H9 (cell line): ENCODE results near the gene UPK2. TPM values are rescaled to one million over a fixed set of nuclear protein-coding genes. Genes with fewer than 3 reads are reported as not detected.

Source experiments
- DNase-seq: peaks from one replicate; pipeline ENCODE4 v3.0.0-alpha.2; 2017
- H2AFZ ChIP-seq: one replicate; pipeline ENCODE4 v1.6.1; 2013; ENCODE audit warnings: mild to moderate bottlenecking, low read length, control low read depth, moderate library complexity
- H2AK5ac ChIP-seq: 2 replicates; pipeline ENCODE4 v1.6.1; 2013; ENCODE audit warnings: low read length, control low read depth, mixed read lengths; ENCODE audit not compliant: insufficient read length
- H2BK120ac ChIP-seq: one replicate; pipeline ENCODE4 v1.6.1; 2013; ENCODE audit warnings: low read depth, mild to moderate bottlenecking, low read length, control low read depth, inconsistent platforms; ENCODE audit not compliant: poor library complexity, severe bottlenecking
- H2BK12ac ChIP-seq: 2 replicates; pipeline ENCODE4 v1.6.1; 2013; ENCODE audit warnings: low read length, control low read depth, mixed read lengths, low read depth; ENCODE audit not compliant: insufficient read length
- H2BK15ac ChIP-seq: 2 replicates; pipeline ENCODE4 v1.6.1; 2013; ENCODE audit warnings: low read depth, low read length, control low read depth
- H2BK20ac ChIP-seq: one replicate; pipeline ENCODE4 v1.6.1; 2013; ENCODE audit warnings: low read depth, mild to moderate bottlenecking, low read length, control low read depth, inconsistent platforms; ENCODE audit not compliant: poor library complexity, severe bottlenecking
- H2BK5ac ChIP-seq: 2 replicates; pipeline ENCODE4 v1.6.1; 2013; ENCODE audit warnings: low read length, control low read depth, mixed read lengths; ENCODE audit not compliant: insufficient read length
- H3K14ac ChIP-seq: 2 replicates; pipeline ENCODE4 v1.6.1; 2013; ENCODE audit warnings: low read length, control low read depth; ENCODE audit not compliant: insufficient read depth
- H3K18ac ChIP-seq: 2 replicates; pipeline ENCODE4 v1.6.1; 2013; ENCODE audit warnings: low read depth, mild to moderate bottlenecking, mixed read lengths, low read length, control low read depth; ENCODE audit not compliant: insufficient read length
- H3K23ac ChIP-seq: 2 replicates; pipeline ENCODE4 v1.6.1; 2013; ENCODE audit warnings: low read length, control low read depth, mixed read lengths, low read depth; ENCODE audit not compliant: insufficient read length
- H3K23me2 ChIP-seq: 2 replicates; pipeline ENCODE4 v1.6.1; 2013; ENCODE audit warnings: low read depth, mild to moderate bottlenecking, mixed read lengths, low read length, control low read depth; ENCODE audit not compliant: insufficient read length, poor library complexity, severe bottlenecking
- H3K27ac ChIP-seq: 2 replicates; pipeline ENCODE4 v1.5.1; 2013; ENCODE audit warnings: low read length, control low read depth, mixed read lengths, low read depth; ENCODE audit not compliant: insufficient read length
- H3K27me3 ChIP-seq: 2 replicates; pipeline ENCODE4 v1.6.1; 2013; ENCODE audit warnings: low read length, control low read depth, inconsistent platforms; ENCODE audit not compliant: insufficient read depth
- H3K4ac ChIP-seq: 2 replicates; pipeline ENCODE4 v1.6.1; 2013; ENCODE audit warnings: low read depth, mild to moderate bottlenecking, control low read depth, inconsistent platforms, low read length, moderate library complexity
- H3K4me1 ChIP-seq: 2 replicates; pipeline ENCODE4 v1.6.1; 2013; ENCODE audit warnings: low read length, control low read depth, inconsistent platforms; ENCODE audit not compliant: insufficient read depth
- H3K4me2 ChIP-seq: 2 replicates; pipeline ENCODE4 v1.6.1; 2013; ENCODE audit warnings: low read length, control low read depth, mixed read lengths; ENCODE audit not compliant: insufficient read length, insufficient read depth
- H3K56ac ChIP-seq: 2 replicates; pipeline ENCODE4 v1.6.1; 2013; ENCODE audit warnings: low read depth, mild to moderate bottlenecking, mixed read lengths, low read length, control low read depth; ENCODE audit not compliant: insufficient read length
- H3K79me1 ChIP-seq: 2 replicates; pipeline ENCODE4 v1.6.1; 2013; ENCODE audit warnings: low read depth, mild to moderate bottlenecking, moderate library complexity, low read length, control low read depth, inconsistent platforms; ENCODE audit not compliant: insufficient read depth, poor library complexity, severe bottlenecking
- H3K79me2 ChIP-seq: 2 replicates; pipeline ENCODE4 v1.6.1; 2013; ENCODE audit warnings: low read length, control low read depth, inconsistent platforms; ENCODE audit not compliant: insufficient read depth
- H3K9ac ChIP-seq: 2 replicates; pipeline ENCODE4 v1.6.1; 2013; ENCODE audit warnings: low read length, control low read depth, mixed read lengths; ENCODE audit not compliant: insufficient read length; ENCODE audit errors: extremely low read depth
- H3K9me3 ChIP-seq: one replicate; pipeline ENCODE4 v1.6.1; 2013; ENCODE audit warnings: low read depth, low read length, inconsistent platforms; ENCODE audit not compliant: control insufficient read depth
- H3T11ph ChIP-seq: one replicate; pipeline ENCODE4 v1.6.1; 2013; ENCODE audit warnings: mild to moderate bottlenecking, low read length, control low read depth, inconsistent platforms
- H4K20me1 ChIP-seq: one replicate; pipeline ENCODE4 v1.6.1; 2013; ENCODE audit not compliant: control insufficient read depth, insufficient read length, insufficient read depth
- H4K5ac ChIP-seq: 2 replicates; pipeline ENCODE4 v1.6.1; 2013; ENCODE audit warnings: low read depth, mild to moderate bottlenecking, mixed read lengths, low read length, control low read depth; ENCODE audit not compliant: insufficient read length
- H4K8ac ChIP-seq: replicated peaks from 2 replicates; pipeline ENCODE4 v1.6.1; 2013; ENCODE audit warnings: low read length, control low read depth, mixed read lengths, low read depth; ENCODE audit not compliant: insufficient read length
- H4K91ac ChIP-seq: 2 replicates; pipeline ENCODE4 v1.6.1; 2013; ENCODE audit warnings: low read depth, mild to moderate bottlenecking, moderate library complexity, mixed read lengths, low read length, control low read depth; ENCODE audit not compliant: insufficient read length
- H3K27ac Mint-ChIP-seq, 3 experiments: 2 replicates in 2 of 3; 3 replicates in 1 of 3; pipeline ENCODE4 v1.8.0; 2020 to 2021; ENCODE audit warnings: mixed read lengths in 3 of 3, mild to moderate bottlenecking in 1 of 3, moderate library complexity in 1 of 3
- H3K27me3 Mint-ChIP-seq: 2 replicates; pipeline ENCODE4 v1.8.0; 2021; ENCODE audit warnings: low read depth, mild to moderate bottlenecking, moderate library complexity, mixed read lengths
- H3K36me3 Mint-ChIP-seq, 3 experiments: 2 replicates in 2 of 3; 3 replicates in 1 of 3; pipeline ENCODE4 v1.8.0; 2020 to 2021; ENCODE audit warnings: low read depth in 3 of 3, mixed read lengths in 3 of 3; ENCODE audit not compliant: insufficient read depth in 1 of 3
- H3K4me1 Mint-ChIP-seq, 2 experiments: 2 replicates each; pipeline ENCODE4 v1.8.0; 2020; ENCODE audit warnings: mixed read lengths in 2 of 2
- H3K4me3 Mint-ChIP-seq, 2 experiments: 2 replicates in 1 of 2; 3 replicates in 1 of 2; pipeline ENCODE4 v1.8.0; 2020 to 2021; ENCODE audit warnings: mild to moderate bottlenecking in 2 of 2, mixed read lengths in 2 of 2, moderate library complexity in 1 of 2
- H3K9me3 Mint-ChIP-seq, 2 experiments: 2 replicates in 1 of 2; 3 replicates in 1 of 2; pipeline ENCODE4 v1.8.0; 2020; ENCODE audit warnings: mild to moderate bottlenecking in 2 of 2, mixed read lengths in 2 of 2, moderate library complexity in 1 of 2
- WGBS: extraction: QIAGEN DNeasy Blood & Tissue Kit; methylation state at CpG from one replicate; pipeline ENCODE4 v1.1.7; 2013; ENCODE audit warnings: missing lambda C conversion rate, low lambda C conversion rate, mixed read lengths; ENCODE audit not compliant: insufficient read length; ENCODE audit errors: extremely low coverage; 5-methylcytosine and 5-hydroxymethylcytosine counted together
- total RNA-seq: library from RNA; stranded (reverse); gene quantifications from 2 replicates; pipeline ENCODE4 v1.2.1, GENCODE V29; 2021
- TF ChIP-seq, protein P1 (sequence below): fragments of 200-600 bp; sonication (generic); conservative IDR thresholded peaks from 3 replicates; pipeline ENCODE4 v1.8.0; 2021; ENCODE audit warnings: antibody characterized with exemption, mild to moderate bottlenecking

UPK2 gene
- total RNA-seq, 1 experiment from 2014 or later: 0.33 TPM

DNA sequence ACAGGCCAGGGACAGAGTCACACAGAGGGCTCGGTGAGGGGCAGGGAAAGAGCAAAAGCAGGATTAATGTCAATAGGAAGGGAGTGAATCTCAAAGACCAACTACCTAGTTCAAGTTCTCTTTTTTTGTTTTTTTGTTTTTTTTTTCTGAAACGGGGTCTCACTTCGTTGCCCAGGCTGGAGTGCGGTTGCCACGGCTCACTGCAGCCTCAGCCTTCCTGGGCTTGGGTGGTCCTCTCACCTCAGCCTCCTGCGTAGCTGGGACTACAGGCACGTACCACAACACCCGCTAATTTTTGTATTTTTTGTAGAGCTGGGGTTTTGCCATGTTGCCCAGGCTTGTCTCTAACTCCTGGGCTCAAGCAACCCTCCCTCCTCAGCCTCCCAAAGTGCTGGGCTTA is 20.7 kb upstream of the UPK2 start:
- Mint-ChIP-seq H3K27ac (peak overlapping the region in 1 of 3 experiments; percentile 28; a peak in 1 of 7 replicates), H3K4me3 (no peak overlapping the region), H3K27me3 (peaks cover 36% of the 10 kb centered on the region), H3K36me3 (no peaks in the 10 kb centered on the region), H3K4me1 (peaks cover 29% of the 10 kb centered on the region in 2 experiments), H3K9me3 (no peaks in the 10 kb centered on the region)
- H3K4me2 ChIP-seq: no peak overlapping the region
- no peaks in the 10 kb centered on the region for H3K79me2 ChIP-seq
- H2AK5ac ChIP-seq: no peak overlapping the region
- H3K14ac ChIP-seq: no peak overlapping the region
- 0 out of 2 replicates have a peak, but pooled peaks cover 2% of the 10 kb centered on the region for H3K27me3 ChIP-seq
- no peak overlapping the region for H2BK20ac ChIP-seq
- H3K56ac ChIP-seq: no peak overlapping the region
- H3K27ac ChIP-seq: no peak overlapping the region
- H3K23ac ChIP-seq: no peak overlapping the region
- TF ChIP-seq, protein P1, sequence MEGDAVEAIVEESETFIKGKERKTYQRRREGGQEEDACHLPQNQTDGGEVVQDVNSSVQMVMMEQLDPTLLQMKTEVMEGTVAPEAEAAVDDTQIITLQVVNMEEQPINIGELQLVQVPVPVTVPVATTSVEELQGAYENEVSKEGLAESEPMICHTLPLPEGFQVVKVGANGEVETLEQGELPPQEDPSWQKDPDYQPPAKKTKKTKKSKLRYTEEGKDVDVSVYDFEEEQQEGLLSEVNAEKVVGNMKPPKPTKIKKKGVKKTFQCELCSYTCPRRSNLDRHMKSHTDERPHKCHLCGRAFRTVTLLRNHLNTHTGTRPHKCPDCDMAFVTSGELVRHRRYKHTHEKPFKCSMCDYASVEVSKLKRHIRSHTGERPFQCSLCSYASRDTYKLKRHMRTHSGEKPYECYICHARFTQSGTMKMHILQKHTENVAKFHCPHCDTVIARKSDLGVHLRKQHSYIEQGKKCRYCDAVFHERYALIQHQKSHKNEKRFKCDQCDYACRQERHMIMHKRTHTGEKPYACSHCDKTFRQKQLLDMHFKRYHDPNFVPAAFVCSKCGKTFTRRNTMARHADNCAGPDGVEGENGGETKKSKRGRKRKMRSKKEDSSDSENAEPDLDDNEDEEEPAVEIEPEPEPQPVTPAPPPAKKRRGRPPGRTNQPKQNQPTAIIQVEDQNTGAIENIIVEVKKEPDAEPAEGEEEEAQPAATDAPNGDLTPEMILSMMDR: no peak
- no peak overlapping the region for H3K4ac ChIP-seq
- H2BK15ac ChIP-seq: no peak overlapping the region
- no peaks in the 10 kb centered on the region for H3K9me3 ChIP-seq
- no peak overlapping the region for H4K91ac ChIP-seq
- no peak overlapping the region for H2BK12ac ChIP-seq
- H2AFZ ChIP-seq: no peak overlapping the region
- no peak overlapping the region for H3K18ac ChIP-seq
- no CpG with 5 or more reads among the region's 8 CpGs for WGBS
- H3K9ac ChIP-seq: no peak overlapping the region
- no peak overlapping the region for H4K8ac ChIP-seq
- no peak overlapping the region for H2BK120ac ChIP-seq
- no peak overlapping the region for H2BK5ac ChIP-seq
- H3K4me1 ChIP-seq: peaks cover 5% of the 10 kb centered on the region; the same call in 1 of the 2 replicates
- DNase-seq: no peak
- no peaks in the 10 kb centered on the region for H3K23me2 ChIP-seq
- no peaks in the 10 kb centered on the region for H4K20me1 ChIP-seq
- no peaks in the 10 kb centered on the region for H3K79me1 ChIP-seq
- no peak overlapping the region for H3T11ph ChIP-seq
- no peak overlapping the region for H4K5ac ChIP-seq
